ENCODE measurements around the gene PRRX2.
"Not testable (repeated sequence)": the region's sequence is repeated elsewhere in the genome, so short reads cannot be mapped to it uniquely, and the experiment has no call there.

Gene PRRX2

DNA sequence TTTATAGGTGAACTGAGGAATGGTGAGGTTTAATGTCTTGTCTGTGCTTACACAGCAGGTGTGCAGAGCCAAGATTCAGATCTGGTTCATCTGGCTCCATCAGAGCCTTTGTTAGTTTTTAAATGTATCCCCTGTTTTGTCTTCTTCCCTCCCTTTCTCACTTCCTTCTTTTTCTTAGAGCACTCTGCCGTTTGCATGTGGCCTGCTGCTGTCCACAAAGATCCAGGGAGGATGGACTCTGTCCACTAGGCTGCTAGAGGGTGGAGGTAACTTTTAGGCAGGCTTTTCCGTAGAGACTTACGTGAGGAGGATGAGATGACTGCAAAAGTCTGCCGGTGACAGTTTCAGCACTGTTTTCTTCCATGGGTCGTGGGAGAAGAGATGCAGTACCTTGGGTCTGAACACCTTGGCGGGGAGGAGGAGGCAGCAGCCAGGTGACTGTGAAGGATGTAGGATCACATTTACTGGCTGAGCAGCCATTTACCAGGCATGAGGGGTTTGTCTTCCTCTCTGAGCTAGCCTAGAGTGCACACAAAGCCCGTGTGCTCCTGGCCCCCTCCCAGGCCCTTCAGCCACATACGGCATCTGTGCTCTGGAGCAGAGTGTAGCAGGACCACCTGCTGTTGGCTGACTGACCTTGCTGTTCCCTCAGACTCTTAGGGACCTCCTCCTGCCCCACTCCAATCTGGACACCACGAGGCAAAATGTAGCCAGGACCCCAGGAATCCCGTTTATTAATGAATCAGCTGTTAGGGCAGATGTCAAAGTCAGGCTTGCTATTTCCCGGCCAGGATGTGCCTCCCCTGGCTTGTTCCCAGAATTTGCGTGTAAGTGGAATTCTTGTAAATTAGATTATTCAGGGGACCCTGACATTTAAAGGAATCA lies 37.6 kb upstream of the PRRX2 start:
- no peaks in the 10 kb centered on the region for H3K27me3 ChIP-seq (ENCODE audit: insufficient read depth, low read length)
- peaks cover 29% of the 10 kb centered on the region for H3K36me3 ChIP-seq (ENCODE audit: insufficient read depth, low read length)
- no peaks in the 10 kb centered on the region for H3K9me3 ChIP-seq (ENCODE audit: insufficient read depth, low read depth, low read length)
- H3K4me1 ChIP-seq (ENCODE audit: insufficient read depth, low read length): peaks cover 13% of the 10 kb centered on the region
- H3K27ac ChIP-seq (ENCODE audit: low read depth, low read length): no peak overlapping the region
- H3K9ac ChIP-seq (ENCODE audit: low read depth, low read length): peak overlapping the region; percentile 96; the same call in 1 of the 2 replicates
- peak overlapping the region; percentile 89 for H3K4me3 ChIP-seq (ENCODE audit: low read length)
- 84% methylated on average over 12 of the region's 12 CpGs for WGBS

DNA sequence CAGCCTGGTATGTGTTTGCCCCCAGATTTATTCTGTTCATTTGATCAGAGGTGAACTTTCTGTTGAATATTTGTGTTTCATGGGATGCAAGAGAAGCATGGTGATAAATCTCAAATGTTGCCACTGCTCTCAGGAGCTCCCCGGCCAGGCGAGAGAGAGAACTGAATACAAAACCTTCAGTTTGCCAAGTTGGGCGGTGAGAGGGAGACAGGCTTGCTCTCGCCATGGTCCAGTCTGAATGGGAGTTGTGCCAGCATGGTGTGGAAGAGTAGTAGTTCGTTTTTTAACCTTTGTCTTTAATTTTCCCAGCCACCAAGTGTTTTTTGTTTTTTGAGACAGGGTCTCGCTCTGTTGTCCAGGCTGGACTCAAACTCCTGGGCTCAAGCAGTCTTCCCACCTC lies 36.7 kb upstream of the PRRX2 start:
- no peaks in the 10 kb centered on the region for H3K27me3 ChIP-seq (ENCODE audit: insufficient read depth, low read length)
- H3K27ac ChIP-seq (ENCODE audit: low read depth, low read length): no peak overlapping the region
- H3K36me3 ChIP-seq (ENCODE audit: insufficient read depth, low read length): peaks cover 38% of the 10 kb centered on the region
- WGBS: 86% methylated on average over 6 of the region's 6 CpGs
- H3K9me3 ChIP-seq (ENCODE audit: insufficient read depth, low read depth, low read length): no peaks in the 10 kb centered on the region
- no peak overlapping the region for H3K9ac ChIP-seq (ENCODE audit: low read depth, low read length)
- H3K4me3 ChIP-seq (ENCODE audit: low read length): no peak overlapping the region
- peaks cover 13% of the 10 kb centered on the region for H3K4me1 ChIP-seq (ENCODE audit: insufficient read depth, low read length)

GRCh38 chr9:129629251-129629820 lies 36.1 kb upstream of the PRRX2 start:
- Histone ChIP-seq H3K4me1 (ENCODE audit: insufficient read depth, low read length) (peaks cover 13% of the 10 kb centered on the region), H3K36me3 (ENCODE audit: insufficient read depth, low read length) (peaks cover 44% of the 10 kb centered on the region), H3K27me3 (ENCODE audit: insufficient read depth, low read length) (no peaks in the 10 kb centered on the region), H3K9ac (ENCODE audit: low read depth, low read length) (no peak overlapping the region), H3K9me3 (ENCODE audit: insufficient read depth, low read depth, low read length) (no peaks in the 10 kb centered on the region), H3K4me3 (ENCODE audit: low read length) (no peak overlapping the region), H3K27ac (ENCODE audit: low read depth, low read length) (no peak overlapping the region)
- WGBS: 97% methylated on average over 8 of the region's 8 CpGs

DNA sequence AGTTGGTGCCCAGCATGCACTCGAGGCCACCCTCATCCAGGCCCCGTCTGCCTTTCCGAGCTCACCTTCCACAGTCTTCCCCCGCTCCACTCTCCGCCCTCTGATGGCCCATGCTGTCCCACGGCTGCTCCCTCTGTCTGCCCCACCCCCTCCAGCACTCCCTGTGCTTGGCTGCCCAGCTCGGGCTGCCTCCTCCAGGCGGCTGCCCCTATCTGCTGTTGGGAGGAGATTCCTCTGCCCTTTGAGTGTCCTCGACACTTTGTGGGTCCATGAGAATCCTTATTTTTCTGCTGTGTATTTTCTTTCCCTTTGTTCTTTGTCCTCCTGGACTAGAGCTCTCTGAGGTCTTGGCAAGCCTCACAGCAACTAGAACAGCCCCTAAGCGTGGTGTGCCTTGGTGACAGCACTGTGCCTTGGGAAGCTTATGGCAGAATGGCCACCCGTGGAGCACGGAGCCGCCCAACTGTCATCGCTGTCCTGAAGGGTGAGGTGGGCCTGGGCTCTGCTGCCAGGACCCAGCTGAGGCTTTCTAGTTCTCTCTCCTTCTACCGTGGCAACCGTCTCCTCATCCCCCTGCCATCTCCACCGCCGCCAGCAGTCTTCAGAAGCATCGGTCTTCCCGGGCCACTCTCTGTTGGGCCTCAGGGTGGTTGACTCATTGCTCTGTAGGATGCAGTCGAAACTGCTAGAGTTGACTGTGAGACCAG lies 34.3 kb upstream of the PRRX2 start:
- WGBS: 85% methylated on average over 21 of the region's 21 CpGs
- H3K36me3 ChIP-seq (ENCODE audit: insufficient read depth, low read length): peaks cover 60% of the 10 kb centered on the region
- no peak overlapping the region for H3K9ac ChIP-seq (ENCODE audit: low read depth, low read length)
- H3K27me3 ChIP-seq (ENCODE audit: insufficient read depth, low read length): no peaks in the 10 kb centered on the region
- H3K9me3 ChIP-seq (ENCODE audit: insufficient read depth, low read depth, low read length): no peaks in the 10 kb centered on the region
- H3K27ac ChIP-seq (ENCODE audit: low read depth, low read length): no peak overlapping the region
- H3K4me3 ChIP-seq (ENCODE audit: low read length): no peak overlapping the region
- H3K4me1 ChIP-seq (ENCODE audit: insufficient read depth, low read length): peaks cover 13% of the 10 kb centered on the region

- H3K9ac ChIP-seq (ENCODE audit: low read depth, low read length): no peak overlapping the region
- WGBS: 88% methylated on average over 19 of the region's 19 CpGs
- no peaks in the 10 kb centered on the region for H3K27me3 ChIP-seq (ENCODE audit: insufficient read depth, low read length)
- H3K4me3 ChIP-seq (ENCODE audit: low read length): no peak overlapping the region
- H3K36me3 ChIP-seq (ENCODE audit: insufficient read depth, low read length): peaks cover 62% of the 10 kb centered on the region
- no peak overlapping the region for H3K27ac ChIP-seq (ENCODE audit: low read depth, low read length)
- H3K4me1 ChIP-seq (ENCODE audit: insufficient read depth, low read length): peaks cover 13% of the 10 kb centered on the region
- no peaks in the 10 kb centered on the region for H3K9me3 ChIP-seq (ENCODE audit: insufficient read depth, low read depth, low read length)
Measured at GRCh38 chr9:129631674-129632129, 33.7 kb upstream of the PRRX2 start.

DNA sequence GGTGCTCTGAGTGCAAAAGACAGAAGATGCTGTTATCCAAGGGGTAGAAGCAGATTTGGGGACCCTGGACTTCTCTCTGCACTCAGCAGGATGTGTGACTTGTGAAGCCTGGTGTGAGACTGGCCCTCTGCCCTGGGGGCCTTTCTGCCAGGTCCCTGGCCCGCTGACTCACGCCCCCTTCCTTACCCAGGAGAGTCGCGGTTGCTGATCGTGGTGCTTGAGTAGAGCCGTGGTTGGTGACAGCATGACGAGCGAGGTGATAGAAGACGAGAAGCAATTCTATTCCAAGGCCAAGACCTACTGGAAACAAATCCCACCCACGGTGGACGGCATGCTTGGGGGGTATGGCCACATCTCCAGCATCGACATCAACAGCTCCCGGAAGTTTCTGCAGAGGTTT lies 33.0 kb upstream of the PRRX2 start:
- no peak overlapping the region for H3K27ac ChIP-seq (ENCODE audit: low read depth, low read length)
- no peak overlapping the region for H3K9ac ChIP-seq (ENCODE audit: low read depth, low read length)
- peaks cover 9% of the 10 kb centered on the region for H3K4me1 ChIP-seq (ENCODE audit: insufficient read depth, low read length)
- no peaks in the 10 kb centered on the region for H3K9me3 ChIP-seq (ENCODE audit: insufficient read depth, low read depth, low read length)
- WGBS: 94% methylated on average over 13 of the region's 13 CpGs
- no peak overlapping the region for H3K4me3 ChIP-seq (ENCODE audit: low read length)
- no peaks in the 10 kb centered on the region for H3K27me3 ChIP-seq (ENCODE audit: insufficient read depth, low read length)
- peaks cover 70% of the 10 kb centered on the region for H3K36me3 ChIP-seq (ENCODE audit: insufficient read depth, low read length)

- Histone ChIP-seq H3K36me3 (ENCODE audit: insufficient read depth, low read length) (peaks cover 70% of the 10 kb centered on the region), H3K9ac (ENCODE audit: low read depth, low read length) (no peak overlapping the region), H3K9me3 (ENCODE audit: insufficient read depth, low read depth, low read length) (no peaks in the 10 kb centered on the region), H3K4me1 (ENCODE audit: insufficient read depth, low read length) (0 out of 2 replicates have a peak, but pooled peaks cover 5% of the 10 kb centered on the region), H3K27me3 (ENCODE audit: insufficient read depth, low read length) (no peaks in the 10 kb centered on the region), H3K27ac (ENCODE audit: low read depth, low read length) (no peak overlapping the region), H3K4me3 (ENCODE audit: low read length) (no peak overlapping the region)
- WGBS: 90% methylated on average over 4 of the region's 4 CpGs
Measured at GRCh38 chr9:129633207-129633606, 32.2 kb upstream of the PRRX2 start.

- Histone ChIP-seq H3K4me3 (ENCODE audit: low read length) (no peak overlapping the region), H3K27ac (ENCODE audit: low read depth, low read length) (no peak overlapping the region), H3K9me3 (ENCODE audit: insufficient read depth, low read depth, low read length) (no peaks in the 10 kb centered on the region), H3K9ac (ENCODE audit: low read depth, low read length) (no peak overlapping the region), H3K36me3 (ENCODE audit: insufficient read depth, low read length) (peaks cover 70% of the 10 kb centered on the region), H3K27me3 (ENCODE audit: insufficient read depth, low read length) (no peaks in the 10 kb centered on the region), H3K4me1 (ENCODE audit: insufficient read depth, low read length) (0 out of 2 replicates have a peak, but pooled peaks cover 5% of the 10 kb centered on the region)
- WGBS: 89% methylated on average over 13 of the region's 13 CpGs
Measured at GRCh38 chr9:129633848-129634247, 31.6 kb upstream of the PRRX2 start.

DNA sequence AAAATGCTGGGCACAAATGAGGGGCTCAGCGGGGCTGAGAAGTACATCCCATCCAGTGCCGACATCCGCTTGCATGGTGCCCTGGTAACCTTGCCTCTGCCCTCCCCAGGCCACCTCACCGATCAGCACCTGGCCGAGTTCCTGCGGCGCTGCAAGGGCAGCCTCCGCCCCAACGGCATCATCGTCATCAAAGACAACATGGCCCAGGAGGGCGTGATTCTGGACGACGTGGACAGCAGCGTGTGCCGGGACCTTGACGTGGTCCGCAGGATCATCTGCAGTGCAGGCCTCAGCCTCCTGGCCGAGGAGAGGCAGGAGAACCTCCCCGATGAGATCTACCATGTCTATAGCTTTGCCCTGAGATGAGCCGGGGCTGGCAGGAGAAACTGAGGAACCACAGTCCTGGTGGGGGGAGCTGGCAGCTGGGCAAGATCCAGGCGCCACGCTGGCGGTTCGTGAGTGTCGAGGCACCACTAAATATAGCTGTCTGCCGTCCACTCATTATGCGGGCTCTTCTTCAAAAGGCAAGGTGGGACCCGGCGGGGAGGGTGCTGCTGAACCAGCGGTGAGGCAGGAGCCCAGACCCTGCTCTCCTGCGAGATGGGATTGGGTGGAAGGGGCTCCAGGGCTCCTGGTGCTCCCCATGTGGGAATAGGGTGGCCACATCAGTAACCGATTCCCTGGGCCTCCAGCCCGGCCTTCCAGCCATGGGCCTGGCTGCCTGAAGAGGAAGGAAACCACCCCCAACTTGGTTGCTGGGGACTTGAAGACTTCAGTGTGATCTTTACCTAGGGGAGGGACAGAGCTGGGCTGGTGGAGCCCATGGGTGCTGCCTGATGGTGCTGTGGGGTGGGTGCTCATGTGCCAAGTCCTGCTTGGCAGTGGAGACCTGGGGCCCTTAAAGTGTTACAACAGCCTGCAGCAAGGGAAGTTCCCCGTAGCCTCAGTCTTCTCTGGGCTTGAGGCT lies 30.1 kb upstream of the PRRX2 start:
- H3K4me3 ChIP-seq (ENCODE audit: low read length): no peak overlapping the region
- H3K4me1 ChIP-seq (ENCODE audit: insufficient read depth, low read length): 0 out of 2 replicates have a peak, but pooled peaks cover 2% of the 10 kb centered on the region
- no peaks in the 10 kb centered on the region for H3K9me3 ChIP-seq (ENCODE audit: insufficient read depth, low read depth, low read length)
- no peak overlapping the region for H3K9ac ChIP-seq (ENCODE audit: low read depth, low read length)
- H3K36me3 ChIP-seq (ENCODE audit: insufficient read depth, low read length): peaks cover 71% of the 10 kb centered on the region
- H3K27ac ChIP-seq (ENCODE audit: low read depth, low read length): no peak overlapping the region
- 96% methylated on average over 34 of the region's 34 CpGs for WGBS
- no peaks in the 10 kb centered on the region for H3K27me3 ChIP-seq (ENCODE audit: insufficient read depth, low read length)

GRCh38 chr9:129636343-129636742 lies 29.1 kb upstream of the PRRX2 start:
- 95% methylated on average over 10 of the region's 10 CpGs for WGBS
- H3K36me3 ChIP-seq (ENCODE audit: insufficient read depth, low read length): peaks cover 71% of the 10 kb centered on the region
- H3K27me3 ChIP-seq (ENCODE audit: insufficient read depth, low read length); H3K4me1 ChIP-seq (ENCODE audit: insufficient read depth, low read length); H3K27ac ChIP-seq (ENCODE audit: low read depth, low read length); H3K9ac ChIP-seq (ENCODE audit: low read depth, low read length); H3K4me3 ChIP-seq (ENCODE audit: low read length); H3K9me3 ChIP-seq (ENCODE audit: insufficient read depth, low read depth, low read length): not testable (repeated sequence)
